Transverse colon (tissue), 4 donors: ENCODE data around the gene LGI2. TPM values are rescaled to one million over a fixed set of nuclear protein-coding genes. Genes with fewer than 3 reads are reported as not detected.
"Not testable (repeated sequence)": the region's sequence is repeated elsewhere in the genome, so short reads cannot be mapped to it uniquely, and the experiment has no call there.

Experiments
- DNase-seq: peaks from one replicate; pipeline ENCODE4 v3.0.0-alpha.2; 2019
- H3K27ac ChIP-seq, 4 donors: fragments of 200-600 bp; sonication (generic); 2 replicates each; pipeline ENCODE4 v1.5.1; 2016 to 2018; ENCODE audit warnings: inconsistent platforms in 4 of 4
- H3K27me3 ChIP-seq: fragments of 200-600 bp; sonication (generic); 2 replicates; pipeline ENCODE4 v1.5.1; 2017; ENCODE audit warnings: inconsistent platforms
- H3K36me3 ChIP-seq, 4 donors: fragments of 200-600 bp; sonication (generic); 2 replicates each; pipeline ENCODE4 v1.5.1; 2017 to 2019; ENCODE audit warnings: inconsistent platforms in 4 of 4
- H3K4me1 ChIP-seq, 4 donors: fragments of 200-600 bp; sonication (generic); 2 replicates each; pipeline ENCODE4 v1.5.1; 2017 to 2020; ENCODE audit warnings: inconsistent platforms in 4 of 4
- H3K4me3 ChIP-seq, 4 donors: fragments of 200-600 bp; sonication (generic); 1 replicate in 1 of 4; 2 replicates in 3 of 4; pipeline versions ENCODE4 v1.5.1 to v1.6.1; 2017 to 2019; ENCODE audit warnings: inconsistent platforms in 4 of 4
- H3K9me3 ChIP-seq, 2 donors: fragments of 200-600 bp; sonication (generic); 2 replicates each; pipeline ENCODE4 v1.5.1; 2017 to 2019; ENCODE audit warnings: inconsistent platforms in 2 of 2
- EP300 ChIP-seq: sonication (generic); formaldehyde crosslinking; IDR thresholded peaks from one replicate; pipeline ENCODE4 v1.6.1; 2017; ENCODE audit warnings: antibody characterized with exemption, low read depth
- POLR2A ChIP-seq: fragments of 450-650 bp; IDR thresholded peaks from one replicate; pipeline ENCODE4 v1.6.1; 2016; ENCODE audit warnings: antibody characterized with exemption, mild to moderate bottlenecking, moderate library complexity
- POLR2AphosphoS5 ChIP-seq, 3 donors: sonication (generic); formaldehyde crosslinking; IDR thresholded peaks; one replicate each; pipeline ENCODE4 v1.6.1; 2016; ENCODE audit warnings: antibody characterized with exemption in 3 of 3
- WGBS, 2 donors: methylation state at CpG; one replicate each; pipeline ENCODE4 v1.1.5; 2018; ENCODE audit warnings: low coverage in 1 of 2; 5-methylcytosine and 5-hydroxymethylcytosine counted together
- in situ Hi-C, 4 donors: fragments of 200-750 bp; cut with MboI; loops; one replicate each; pipeline versions ENCODE4 v1.15.0 to v1.15.1; 2017; ENCODE audit warnings: low sequenced_read_pairs in 3 of 4, low pct_ligation_motif_present in 1 of 4, low pct_unique_long_range_greater_than_20kb in 1 of 4
- intact Hi-C: fragments of 100-400 bp; cut with DNase I; formaldehyde crosslinking; loops from one replicate; pipeline ENCODE4 v1.15.1; 2023; ENCODE audit warnings: low total_unique reads
- total RNA-seq, 4 donors: library from RNA; depleted of rRNA; stranded (reverse); fragments of >200 nt; gene quantifications; one replicate each; pipeline ENCODE4 v1.1.0, GENCODE V29; 2016
- TF ChIP-seq, protein P1 (sequence below), 5 experiments: fragments of 200-600 bp in 3 of 5; fragments of 450-650 bp in 2 of 5; sonication (generic) in 3 of 5; IDR thresholded peaks; 1 replicate in 2 of 5; 2 replicates in 3 of 5; pipeline ENCODE4 v1.5.1; 2016 to 2017; ENCODE audit warnings: antibody characterized with exemption in 5 of 5, inconsistent platforms in 3 of 5, mild to moderate bottlenecking in 2 of 5, moderate library complexity in 1 of 5

Gene LGI2
- total RNA-seq, 4 donors from 2014 or later: 0.32 to 0.75 (median 0.41) TPM; not detected in 1

DNA sequence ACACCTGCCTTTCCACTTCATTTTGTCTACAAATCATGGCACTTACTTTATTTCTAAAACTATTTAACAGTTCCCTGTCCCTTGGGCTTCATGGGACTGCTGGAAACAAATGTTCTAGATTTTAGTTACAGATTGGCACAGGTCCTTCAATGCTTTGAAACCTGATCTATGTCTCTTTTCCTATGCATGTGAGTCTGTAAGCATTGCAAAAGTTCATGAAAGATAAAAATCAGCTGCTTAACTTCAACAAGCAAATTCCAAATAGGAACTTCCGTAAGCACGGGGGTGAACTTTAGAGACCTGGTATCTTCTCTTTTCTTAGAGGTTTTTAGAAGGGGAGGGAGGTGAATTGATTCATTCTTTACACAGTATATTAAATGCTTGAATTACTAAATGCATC is 9.5 kb downstream of the LGI2 start:
- H3K27me3 ChIP-seq: peaks cover 4% of the 10 kb centered on the region
- intact Hi-C loops: no loop called here
- H3K36me3 ChIP-seq: no peaks in the 10 kb centered on the region
- H3K4me1 ChIP-seq: no peaks in the 10 kb centered on the region
- no peak overlapping the region for H3K4me3 ChIP-seq
- H3K27ac ChIP-seq: no peak overlapping the region
- TF ChIP-seq EP300: no peak
- TF ChIP-seq, protein P1, sequence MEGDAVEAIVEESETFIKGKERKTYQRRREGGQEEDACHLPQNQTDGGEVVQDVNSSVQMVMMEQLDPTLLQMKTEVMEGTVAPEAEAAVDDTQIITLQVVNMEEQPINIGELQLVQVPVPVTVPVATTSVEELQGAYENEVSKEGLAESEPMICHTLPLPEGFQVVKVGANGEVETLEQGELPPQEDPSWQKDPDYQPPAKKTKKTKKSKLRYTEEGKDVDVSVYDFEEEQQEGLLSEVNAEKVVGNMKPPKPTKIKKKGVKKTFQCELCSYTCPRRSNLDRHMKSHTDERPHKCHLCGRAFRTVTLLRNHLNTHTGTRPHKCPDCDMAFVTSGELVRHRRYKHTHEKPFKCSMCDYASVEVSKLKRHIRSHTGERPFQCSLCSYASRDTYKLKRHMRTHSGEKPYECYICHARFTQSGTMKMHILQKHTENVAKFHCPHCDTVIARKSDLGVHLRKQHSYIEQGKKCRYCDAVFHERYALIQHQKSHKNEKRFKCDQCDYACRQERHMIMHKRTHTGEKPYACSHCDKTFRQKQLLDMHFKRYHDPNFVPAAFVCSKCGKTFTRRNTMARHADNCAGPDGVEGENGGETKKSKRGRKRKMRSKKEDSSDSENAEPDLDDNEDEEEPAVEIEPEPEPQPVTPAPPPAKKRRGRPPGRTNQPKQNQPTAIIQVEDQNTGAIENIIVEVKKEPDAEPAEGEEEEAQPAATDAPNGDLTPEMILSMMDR (IDR thresholded peaks at IDR 0.05): no peak
- no peak for TF ChIP-seq POLR2AphosphoS5 (IDR thresholded peaks at IDR 0.05)
- no peak for TF ChIP-seq POLR2A
- no peaks in the 10 kb centered on the region for H3K9me3 ChIP-seq
- in situ Hi-C loops: no loop called here
- no peak for DNase-seq
- WGBS, 2 donors: 71% methylated on average over 2 of the region's 2 CpGs; no CpG with 5 or more reads in 1 of the 2 donors

DNA sequence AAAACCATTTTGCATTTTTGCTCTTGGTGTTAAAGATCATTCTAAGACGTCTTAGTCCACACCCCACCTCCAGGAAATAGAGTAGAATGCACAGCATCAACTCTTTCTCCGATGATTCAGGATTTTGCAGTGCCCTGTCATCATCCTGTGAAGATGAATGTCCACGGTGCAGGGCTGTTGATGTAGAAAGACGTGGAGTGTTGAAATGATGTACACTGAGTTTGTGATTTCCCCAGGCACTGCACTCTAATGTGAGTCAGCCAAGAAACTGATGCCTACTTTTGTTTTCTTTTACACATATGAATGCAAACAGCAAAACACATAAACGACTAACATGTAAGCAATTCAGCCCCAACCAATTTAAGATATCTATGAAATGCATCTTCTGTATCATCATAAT is 10.5 kb downstream of the LGI2 start:
- no peaks in the 10 kb centered on the region for H3K27me3 ChIP-seq
- no peaks in the 10 kb centered on the region for H3K36me3 ChIP-seq
- H3K4me1 ChIP-seq: no peaks in the 10 kb centered on the region
- 72 to 74% methylated on average over 3 to 5 of the region's 5 CpGs for WGBS, 2 donors
- in situ Hi-C loops: no loop called here
- no peaks in the 10 kb centered on the region for H3K9me3 ChIP-seq
- H3K27ac ChIP-seq: no peak overlapping the region
- no peak for DNase-seq
- intact Hi-C loops: no loop called here
- TF ChIP-seq, protein P1 (IDR thresholded peaks at IDR 0.05): no peak
- TF ChIP-seq POLR2A (no peak), POLR2AphosphoS5 (IDR thresholded peaks at IDR 0.05) (no peak), EP300 (no peak)
- H3K4me3 ChIP-seq: no peak overlapping the region

DNA sequence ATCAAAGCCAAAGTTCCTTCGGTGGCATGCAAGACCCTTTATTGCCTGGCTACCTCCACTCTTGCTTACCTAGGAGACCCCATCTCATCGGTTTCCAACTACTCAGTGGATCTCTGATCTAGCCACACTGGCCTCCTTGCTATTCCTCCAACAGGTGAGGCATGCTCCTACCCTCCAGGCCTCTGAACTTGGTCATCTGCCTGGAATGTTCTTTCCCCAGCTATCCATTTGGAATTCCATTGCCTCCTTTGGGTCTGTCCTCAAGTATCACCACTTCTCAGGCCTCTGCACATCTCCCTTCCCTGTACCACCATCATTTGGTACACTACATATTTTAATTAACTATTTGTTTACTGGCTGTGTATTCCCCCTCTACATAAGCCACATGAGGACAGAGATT is 11.2 kb downstream of the LGI2 start:
- Histone ChIP-seq H3K4me3 (no peak overlapping the region), H3K36me3 (no peaks in the 10 kb centered on the region), H3K4me1 (peaks cover 0 to under 1% (median 0%) of the 10 kb centered on the region in 4 donors), H3K9me3 (no peaks in the 10 kb centered on the region), H3K27ac (no peak overlapping the region), H3K27me3 (no peaks in the 10 kb centered on the region)
- WGBS, 2 donors: 75 to 85% methylated on average over 2 of the region's 2 CpGs
- intact Hi-C loops (no loop called here), in situ Hi-C loops (no loop called here)
- DNase-seq: no peak
- TF ChIP-seq POLR2AphosphoS5 (IDR thresholded peaks at IDR 0.05) (no peak), POLR2A (no peak), EP300 (no peak)
- TF ChIP-seq, protein P1 (IDR thresholded peaks at IDR 0.05): no peak

DNA sequence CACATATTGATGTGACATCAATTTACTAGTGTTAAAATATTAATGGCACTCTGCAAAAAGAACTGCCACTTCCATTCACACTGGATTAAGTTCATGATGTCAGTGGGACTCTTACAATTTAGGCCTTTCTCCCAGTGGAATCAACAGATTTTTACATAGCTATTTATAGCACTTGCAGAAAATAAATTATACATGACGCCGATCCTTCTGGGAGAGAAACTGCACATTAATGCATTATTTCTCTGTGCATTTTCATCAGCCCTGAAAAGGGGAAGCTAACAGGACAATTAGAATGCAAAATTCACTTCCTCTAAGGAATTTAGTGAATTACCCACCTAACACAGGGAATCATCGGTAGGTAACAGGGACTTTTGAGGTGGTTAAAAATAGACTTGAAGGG is 15.7 kb downstream of the LGI2 start:
- Histone ChIP-seq H3K9me3 (no peaks in the 10 kb centered on the region), H3K27ac (peak overlapping the region in 1 of 4 donors; percentile 42), H3K36me3 (no peaks in the 10 kb centered on the region), H3K4me3 (no peak overlapping the region), H3K27me3 (no peaks in the 10 kb centered on the region), H3K4me1 (peaks cover 0 to 14% (median 2%) of the 10 kb centered on the region in 4 donors)
- intact Hi-C loops (no loop called here), in situ Hi-C loops (no loop called here)
- no peak for DNase-seq
- TF ChIP-seq POLR2AphosphoS5 (IDR thresholded peaks at IDR 0.05): no peak
- TF ChIP-seq EP300: no peak
- TF ChIP-seq, protein P1 (IDR thresholded peaks at IDR 0.05): no peak
- no peak for TF ChIP-seq POLR2A
- WGBS, 2 donors: 57 to 75% methylated on average over 1 to 3 of the region's 3 CpGs

DNA sequence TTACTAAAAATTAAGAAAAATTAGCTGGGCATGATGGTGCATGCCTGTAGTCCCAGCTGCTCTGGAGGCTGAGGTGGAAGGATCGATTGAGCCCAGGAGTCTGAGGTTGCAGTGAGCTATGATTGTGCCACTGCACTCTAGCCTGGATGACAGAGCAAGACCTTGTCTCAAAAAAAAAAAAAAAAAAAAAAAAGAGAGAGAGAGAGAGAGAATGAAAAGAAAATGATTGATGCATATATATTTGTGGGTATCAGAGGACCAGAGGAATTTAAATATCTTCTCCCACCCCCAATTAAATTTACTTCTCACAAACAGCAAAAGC is 16.1 kb downstream of the LGI2 start:
- peaks cover 0 to 14% (median 2%) of the 10 kb centered on the region in 4 donors for H3K4me1 ChIP-seq
- H3K9me3 ChIP-seq, H3K27me3 ChIP-seq, intact Hi-C loops, H3K36me3 ChIP-seq, DNase-seq, H3K4me3 ChIP-seq, in situ Hi-C loops: not testable (repeated sequence)
- peak overlapping the region; percentile 27 to 58 (median 45) for H3K27ac ChIP-seq
- 75 to 92% methylated on average over 1 of the region's 1 CpG for WGBS, 2 donors
